NOMO-1 treated with dmso at 0.1 percent for 144 hours (cell line): ENCODE data around the gene ERC2.
"Not testable (repeated sequence)": the region's sequence is repeated elsewhere in the genome, so short reads cannot be mapped to it uniquely, and the experiment has no call there.

Experiments used
- DNase-seq: peaks from one replicate; lab custom pipeline; 2025; ENCODE audit not compliant: unreplicated experiment; lab: John Stamatoyannopoulos, UW

ERC2 gene

GRCh38 chr3:56081246-56081645 is 387.0 kb downstream of the ERC2 start:
- DNase-seq, result no peak

- DNase-seq, result no peak
Observed at GRCh38 chr3:56076746-56077145, 391.5 kb downstream of the ERC2 start.

- DNase-seq, result no peak
Observed at GRCh38 chr3:56075089-56075488, 393.2 kb downstream of the ERC2 start.

- DNase-seq, result no peak
Observed at GRCh38 chr3:56069766-56070165, 398.5 kb downstream of the ERC2 start.

GRCh38 chr3:56066405-56066804 is 401.9 kb downstream of the ERC2 start:
- DNase-seq, result not testable (repeated sequence)

GRCh38 chr3:56064684-56065083 is 403.6 kb downstream of the ERC2 start:
- DNase-seq, result no peak

GRCh38 chr3:56061279-56061626 is 407.0 kb downstream of the ERC2 start:
- DNase-seq, result no peak

- no peak for DNase-seq
Observed at GRCh38 chr3:56060521-56061278, 407.6 kb downstream of the ERC2 start.

- DNase-seq, result no peak
Observed at GRCh38 chr3:56059731-56060130, 408.5 kb downstream of the ERC2 start.

- no peak for DNase-seq
Observed at GRCh38 chr3:56055951-56056350, 412.3 kb downstream of the ERC2 start.

- no peak for DNase-seq
Observed at GRCh38 chr3:56055546-56055945, 412.7 kb downstream of the ERC2 start.

- no peak for DNase-seq
Observed at GRCh38 chr3:56054844-56055243, 413.4 kb downstream of the ERC2 start.

- no peak for DNase-seq
Observed at GRCh38 chr3:56053727-56054126, 414.5 kb downstream of the ERC2 start.

GRCh38 chr3:56052188-56052587 is 416.1 kb downstream of the ERC2 start:
- DNase-seq, result no peak

- DNase-seq, result no peak
Observed at GRCh38 chr3:56051052-56051451, 417.2 kb downstream of the ERC2 start.

GRCh38 chr3:56048946-56049345 is 419.3 kb downstream of the ERC2 start:
- DNase-seq, result no peak

GRCh38 chr3:56048331-56048730 is 419.9 kb downstream of the ERC2 start:
- DNase-seq, result no peak

- DNase-seq, result no peak
Observed at GRCh38 chr3:56042326-56042951, 425.8 kb downstream of the ERC2 start.

GRCh38 chr3:56025326-56025725 is 442.9 kb downstream of the ERC2 start:
- no peak for DNase-seq

GRCh38 chr3:56023546-56023945 is 444.7 kb downstream of the ERC2 start:
- no peak for DNase-seq

GRCh38 chr3:56022619-56023018 is 445.6 kb downstream of the ERC2 start:
- DNase-seq, result no peak

GRCh38 chr3:56019490-56020146 is 448.6 kb downstream of the ERC2 start:
- no peak for DNase-seq
